Measurements from ENCODE around the gene AFAP1L1.

AFAP1L1 gene

GRCh38 chr5:149317281-149318048 lies 45.8 kb downstream of the AFAP1L1 start:
- peak; percentile 33 for DNase-seq

- no peak for DNase-seq
Observed at GRCh38 chr5:149319174-149319573, 47.5 kb downstream of the AFAP1L1 start.

DNA sequence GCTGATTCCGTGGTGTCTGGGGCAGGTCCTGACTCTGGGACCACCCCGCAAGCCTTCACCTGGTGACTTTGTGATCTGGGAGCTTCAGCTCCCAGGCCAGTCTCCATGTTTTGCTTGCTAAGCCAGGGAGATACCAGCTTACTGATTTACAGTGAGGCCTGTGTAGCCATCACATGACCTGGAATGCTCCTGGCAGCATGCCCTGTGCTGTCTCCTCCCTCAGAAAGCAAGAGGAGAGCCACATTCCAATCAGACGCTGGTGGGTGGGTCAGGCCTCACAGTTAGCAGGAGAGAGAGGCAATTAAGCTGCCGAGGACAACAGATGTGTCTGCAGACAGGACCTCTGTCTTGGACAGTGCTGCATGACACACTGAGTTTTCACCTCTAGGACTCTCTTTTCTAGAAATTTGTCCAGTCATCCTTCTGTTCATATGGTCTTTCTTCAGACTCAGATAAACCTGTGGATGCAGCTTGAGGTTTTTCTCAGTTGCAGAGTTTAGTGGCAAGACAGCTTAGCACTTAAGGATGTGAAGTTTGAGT lies 49.2 kb downstream of the AFAP1L1 start:
- DNase-seq: no peak

DNA sequence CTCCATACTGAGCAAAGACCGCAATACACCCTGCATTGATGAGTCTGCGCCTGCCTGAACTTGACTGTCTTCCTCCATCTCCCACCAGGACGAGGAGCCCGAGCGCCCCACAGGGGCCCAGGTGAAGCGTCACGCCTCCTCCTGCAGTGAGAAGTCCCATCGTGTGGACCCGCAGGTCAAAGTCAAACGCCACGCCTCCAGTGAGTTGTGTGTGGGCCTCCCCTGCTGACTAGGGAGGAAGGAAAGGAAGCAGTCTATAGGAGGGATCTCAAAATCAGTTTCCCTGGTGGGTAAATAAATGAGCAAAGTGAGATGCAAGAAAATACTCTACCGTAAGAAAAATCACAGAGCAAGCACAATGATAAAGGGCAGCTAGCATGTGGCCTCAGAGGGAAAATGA lies 50.9 kb downstream of the AFAP1L1 start:
- DNase-seq: no peak

DNA sequence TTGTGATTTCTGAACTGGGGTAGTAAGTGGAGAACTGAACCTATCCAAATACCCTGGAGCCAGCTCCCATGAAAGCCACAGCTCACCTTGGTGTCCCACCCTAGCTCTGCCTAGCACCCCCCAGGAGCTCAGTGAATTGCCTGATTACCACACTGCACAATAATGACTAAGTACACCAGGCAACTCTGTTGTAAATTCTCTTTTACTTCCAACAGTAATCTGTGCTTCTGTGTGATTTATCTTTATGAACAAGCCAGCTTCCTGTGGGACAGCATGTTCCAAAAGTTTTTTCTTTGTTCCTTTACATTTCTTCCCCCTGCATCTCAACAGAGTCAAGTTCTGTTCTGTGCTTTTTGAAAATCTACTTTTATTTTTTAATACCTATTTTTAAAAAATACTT lies 51.6 kb downstream of the AFAP1L1 start:
- no peak for DNase-seq

DNA sequence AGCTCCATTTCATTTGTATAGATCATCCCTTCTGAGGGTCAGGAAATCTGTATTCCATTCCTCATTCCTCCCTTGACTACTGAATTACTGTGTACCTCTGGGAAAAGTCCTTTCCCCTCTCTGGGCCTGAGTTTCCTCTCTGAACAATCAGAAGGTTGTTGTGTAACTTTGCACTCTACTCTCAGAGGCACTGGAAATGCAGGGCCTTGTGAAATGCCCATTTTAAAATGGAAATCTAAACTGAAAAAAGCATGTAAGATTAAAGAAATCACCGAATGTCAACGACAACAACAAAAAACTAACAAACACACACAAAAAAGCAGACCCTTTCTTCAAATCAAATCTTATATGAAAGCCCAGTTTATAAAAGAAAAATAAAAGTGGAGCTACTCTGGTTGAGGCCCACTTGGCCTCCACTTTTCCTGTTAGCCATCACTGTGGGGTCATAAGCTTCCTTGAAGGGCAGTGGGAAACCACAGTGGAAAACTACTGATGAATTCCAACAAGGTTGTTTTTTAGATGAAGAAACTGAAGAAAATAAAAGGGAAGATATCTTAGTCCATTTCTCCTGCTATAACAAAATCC lies 52.1 kb downstream of the AFAP1L1 start:
- DNase-seq: no peak

GRCh38 chr5:149324641-149325040 lies 53.0 kb downstream of the AFAP1L1 start:
- DNase-seq: no peak

DNA sequence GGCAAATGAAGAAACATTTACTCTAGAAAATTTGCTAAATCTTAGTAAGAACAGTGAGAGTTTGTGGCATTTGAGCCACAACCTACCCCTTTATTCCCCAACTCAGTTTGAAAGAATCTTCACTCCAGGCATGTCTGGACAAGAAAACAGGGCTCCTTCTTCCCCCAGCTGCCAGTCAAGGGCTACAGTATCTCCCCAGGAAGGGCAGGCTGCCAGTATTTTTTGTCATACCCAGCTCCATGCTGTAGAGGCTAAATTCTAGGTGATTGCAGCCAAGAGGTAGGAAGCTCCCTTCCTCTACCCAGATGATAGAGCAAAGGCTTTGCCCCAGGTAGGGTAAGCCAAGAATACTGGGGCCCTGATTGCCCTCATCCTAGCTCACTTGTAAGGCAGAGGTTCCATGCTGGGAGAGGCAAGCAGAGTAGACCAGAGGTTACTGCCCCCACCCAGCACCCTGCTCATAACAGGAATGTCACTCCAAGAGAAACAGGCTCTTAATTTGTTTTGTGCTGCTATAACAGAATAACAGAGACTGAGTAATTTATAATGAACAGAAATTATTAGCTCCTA lies 53.6 kb downstream of the AFAP1L1 start:
- no peak for DNase-seq

DNA sequence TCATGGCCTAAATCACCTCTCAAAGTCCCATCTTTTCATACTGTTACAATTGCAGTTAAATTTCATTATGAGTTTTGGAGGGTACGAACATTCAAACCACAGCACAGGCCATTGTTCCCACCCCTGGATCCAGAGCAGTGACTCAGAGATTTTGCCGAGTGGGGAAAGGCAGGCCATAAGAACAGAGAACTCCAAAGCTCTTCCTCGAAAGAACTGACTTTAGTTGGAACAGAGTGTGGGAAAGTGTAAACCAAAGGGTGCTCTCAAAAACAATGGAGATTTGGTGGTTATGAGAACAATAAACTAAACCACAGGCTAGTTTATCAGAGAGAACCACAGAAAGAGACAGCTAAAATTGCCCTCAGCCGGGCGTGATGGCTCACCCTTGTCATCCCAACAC lies 54.2 kb downstream of the AFAP1L1 start:
- no peak for DNase-seq

DNA sequence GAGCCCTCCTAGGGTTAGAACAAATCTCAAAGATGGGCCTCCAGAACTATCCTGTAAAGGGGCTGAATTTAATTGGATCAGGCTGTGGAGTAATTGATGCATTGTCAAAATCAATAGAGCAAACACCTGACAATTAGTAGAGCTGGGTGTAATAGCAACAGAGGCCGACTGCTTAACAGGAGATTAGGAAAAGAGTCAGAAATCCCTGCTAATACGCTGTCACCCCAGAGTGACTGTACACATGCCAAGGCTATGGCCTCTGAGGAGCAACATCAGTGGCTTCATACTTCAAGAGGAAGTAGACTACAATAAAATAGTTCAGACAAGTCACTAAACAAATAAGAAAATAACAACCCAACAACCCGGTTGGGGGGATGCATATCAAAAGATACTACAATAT lies 55.0 kb downstream of the AFAP1L1 start:
- no peak for DNase-seq

GRCh38 chr5:149328177-149328576 lies 56.5 kb downstream of the AFAP1L1 start:
- no peak for DNase-seq

DNA sequence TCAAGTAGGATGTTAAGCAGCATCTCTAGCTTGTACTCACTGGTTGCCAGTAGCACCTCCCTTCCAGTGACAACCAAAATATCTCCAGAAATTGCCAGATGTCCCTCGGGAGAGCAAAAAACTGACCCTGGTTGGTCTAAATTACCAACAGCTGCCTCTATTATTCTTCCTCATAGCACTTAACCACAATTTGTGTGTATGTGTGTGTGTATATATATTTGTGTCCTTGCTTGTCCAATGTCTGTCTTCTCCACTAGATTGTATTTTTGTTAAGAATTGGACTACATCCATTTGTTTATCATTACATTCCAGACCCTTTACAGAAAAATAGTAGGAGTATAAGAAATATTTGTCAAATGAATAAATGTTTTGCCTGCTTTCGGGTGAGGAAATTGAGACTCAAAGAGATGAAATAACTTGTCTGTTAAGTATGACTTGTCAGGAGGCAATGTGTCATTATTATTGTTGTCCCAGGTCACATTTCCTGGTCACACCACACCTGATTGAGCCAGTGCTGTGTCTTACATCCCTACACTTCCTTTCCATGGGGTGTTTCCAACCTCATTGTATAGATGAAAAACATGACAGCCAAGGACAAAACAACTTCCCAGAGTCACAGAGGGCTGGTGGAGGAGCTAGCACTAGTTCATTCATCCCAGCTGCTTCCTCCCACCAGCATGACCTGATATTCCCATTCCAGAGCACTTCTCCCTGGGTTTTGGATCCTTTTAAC lies 62.2 kb downstream of the AFAP1L1 start:
- DNase-seq: no peak

DNA sequence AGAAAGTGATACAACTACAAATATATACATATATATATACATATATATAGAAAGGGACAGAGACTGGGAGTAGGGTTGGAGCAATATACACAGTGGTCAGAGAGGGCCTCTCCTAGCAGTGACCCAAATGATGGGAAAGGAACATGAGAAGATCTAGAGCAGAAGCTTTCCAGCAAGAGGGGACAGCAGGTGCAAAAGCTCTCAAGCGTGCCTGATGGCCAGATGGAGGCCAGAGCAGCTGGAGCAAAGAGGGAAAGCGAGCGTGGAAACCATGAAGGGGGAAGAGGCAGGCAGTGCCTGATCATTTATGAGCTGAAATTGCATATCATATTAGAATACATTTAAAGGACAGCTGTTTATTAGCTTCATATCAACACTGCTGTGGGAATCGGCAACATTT lies 66.1 kb downstream of the AFAP1L1 start:
- no peak for DNase-seq

GRCh38 chr5:149338364-149338763 lies 66.7 kb downstream of the AFAP1L1 start:
- DNase-seq: no peak

DNA sequence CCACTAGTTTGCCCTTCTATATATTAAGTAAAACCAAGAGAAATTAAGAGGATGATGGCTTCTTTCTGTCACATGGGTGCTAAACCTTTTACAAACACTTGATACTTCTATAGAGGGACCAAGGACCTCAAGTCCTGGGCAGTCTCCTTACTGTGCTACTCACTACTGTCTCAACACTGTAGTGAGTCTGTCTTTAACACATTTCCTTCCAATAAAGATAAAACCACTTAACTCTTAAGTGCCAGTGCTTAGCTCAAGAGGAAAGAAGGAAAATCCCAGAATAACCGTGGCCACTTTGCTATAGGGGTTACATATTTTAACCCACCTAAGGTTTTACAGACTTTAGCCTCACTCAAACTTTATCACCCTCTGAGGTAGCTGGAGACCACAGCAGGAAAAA lies 69.3 kb downstream of the AFAP1L1 start:
- no peak for DNase-seq

GRCh38 chr5:149341876-149342275 lies 70.2 kb downstream of the AFAP1L1 start:
- no peak for DNase-seq

DNA sequence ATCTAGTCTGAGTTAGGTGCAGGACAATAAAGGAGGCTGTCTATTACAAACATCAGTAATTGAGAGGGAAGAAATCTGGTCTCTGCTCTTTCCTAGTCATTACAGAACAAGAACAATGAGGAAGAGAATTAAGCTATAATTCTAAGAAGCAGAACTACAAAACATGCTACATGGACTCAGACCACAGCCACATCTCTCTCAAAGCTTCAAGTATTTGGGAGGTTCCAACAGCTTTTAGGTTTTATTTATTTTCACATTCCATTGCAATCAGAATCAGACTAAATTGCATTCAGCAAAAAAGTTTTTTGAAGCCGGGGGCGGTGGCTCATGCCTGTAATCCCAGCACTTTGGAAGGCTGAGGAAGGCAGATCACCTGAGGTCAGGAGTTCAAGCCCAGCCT lies 72.5 kb downstream of the AFAP1L1 start:
- no peak for DNase-seq

- peak; percentile 97 for DNase-seq
Observed at GRCh38 chr5:149345147-149345891, 73.7 kb downstream of the AFAP1L1 start, which contains the start of gene GRPEL2. TSS of gene GRPEL2 (plus strand) at chr5:149345499. CDS start at chr5:149345540, 41 bp downstream.

- peak; percentile 30 for DNase-seq
Observed at GRCh38 chr5:149345892-149346222, 74.2 kb downstream of the AFAP1L1 start.

- no peak for DNase-seq
Observed at GRCh38 chr5:149348518-149348917, 76.9 kb downstream of the AFAP1L1 start.

GRCh38 chr5:149349382-149349781 lies 77.7 kb downstream of the AFAP1L1 start:
- DNase-seq: no peak

DNA sequence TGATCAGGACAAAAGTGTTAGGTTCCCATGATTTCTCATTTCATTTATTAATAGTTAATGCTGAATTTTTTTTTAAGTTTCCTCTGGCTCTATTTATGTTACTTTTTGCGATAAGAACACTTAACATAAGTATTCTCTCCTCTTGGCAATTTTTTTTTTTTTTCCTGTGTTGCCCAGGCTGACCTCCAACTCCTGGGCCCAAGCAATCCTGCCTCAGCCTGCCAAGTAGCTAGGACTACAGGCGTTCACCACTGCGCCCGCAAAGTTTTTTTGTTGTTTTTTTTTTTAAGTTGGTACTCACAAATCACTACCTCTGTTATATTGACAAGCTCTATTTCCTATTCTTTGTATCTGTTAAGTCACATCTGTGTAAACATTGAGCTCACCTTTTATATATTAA lies 80.5 kb downstream of the AFAP1L1 start:
- no peak for DNase-seq

- DNase-seq: no peak
Observed at GRCh38 chr5:149353911-149354310, 82.3 kb downstream of the AFAP1L1 start.

Measured in activated CD4-positive, alpha-beta T cell treated with anti-CD3 and anti-CD28 coated beads for 48 hours (primary cell).